Measurements from ENCODE around the gene CYLD. TPM values are rescaled to one million over a fixed set of nuclear protein-coding genes. Genes with fewer than 3 reads are reported as not detected.
A peak's percentile ranks its signal among the peaks of the same experiment; 100 is the strongest.

The CYLD gene
- total and polyA plus RNA-seq, 4 experiments from 2014 or later, result 206 to 299 (median 274) TPM

DNA sequence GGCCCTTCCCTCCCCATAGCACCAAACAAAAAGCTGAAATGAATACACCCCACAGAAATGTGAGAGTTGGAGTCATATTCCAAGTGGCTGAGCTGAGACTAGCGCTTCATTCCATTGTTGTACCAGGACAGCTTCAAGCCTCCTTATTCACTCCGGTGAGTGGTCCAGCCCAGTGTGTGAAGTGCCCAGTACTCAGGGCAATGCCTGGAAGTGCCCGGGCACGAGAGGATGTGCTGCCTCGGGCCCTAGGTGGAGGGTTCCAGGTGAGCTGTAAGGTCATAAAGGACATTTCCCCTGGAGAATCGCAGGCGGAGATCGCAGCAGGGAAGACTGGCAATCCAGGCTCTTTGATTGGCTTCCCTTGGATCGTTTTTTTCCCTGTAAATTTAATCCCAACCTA lies 5.4 kb upstream of the CYLD start:
- peak overlapping the region in 1 of 7 donors; percentile 82 for H3K27ac Mint-ChIP-seq
- no peak overlapping the region for H3K4me3 ChIP-seq (ENCODE audit: low read length in 2 of 2)
- no peaks in the 10 kb centered on the region for H3K27me3 Mint-ChIP-seq
- H3K4me1 Mint-ChIP-seq, result peaks cover 14 to 33% (median 28%) of the 10 kb centered on the region in 4 donors
- H3K27me3 ChIP-seq (ENCODE audit: insufficient read depth, low read length), result no peaks in the 10 kb centered on the region
- DNase-seq, result no peak
- H3K27ac ChIP-seq (ENCODE audit: low read depth, low read length), result no peak overlapping the region
- ChIA-PET POLR2A (ENCODE audit: partially characterized antibody) (interaction anchor here (1.0 to 2.0 kb wide), 3 partner anchors 16 to 40 kb away, joined by 3 to 5 read pairs (median 3); no protein-coding TSS in a partner anchor), CTCF (ENCODE audit: partially characterized antibody) (interaction anchor here (1.2 to 1.8 kb wide), 6 partner anchors 8 to 70 kb away, joined by 3 to 9 read pairs (median 4); partner anchors contain the start of gene SNX20)
- intact Hi-C loops (cut with micrococcal nuclease), result no loop called here
- H3K36me3 ChIP-seq (ENCODE audit: insufficient read depth, low read length), result no peaks in the 10 kb centered on the region
- no peak overlapping the region for H3K4me3 Mint-ChIP-seq
- peaks cover 20% of the 10 kb centered on the region for H3K4me1 ChIP-seq (ENCODE audit: insufficient read depth, low read length)
- H3K9me3 Mint-ChIP-seq, result no peaks in the 10 kb centered on the region
- H3K9me3 ChIP-seq (ENCODE audit: control insufficient read depth in 1 of 2, low read length in 2 of 2), result no peaks in the 10 kb centered on the region
- H3K36me3 Mint-ChIP-seq, result peaks cover 15% of the 10 kb centered on the region in 2 donors

DNA sequence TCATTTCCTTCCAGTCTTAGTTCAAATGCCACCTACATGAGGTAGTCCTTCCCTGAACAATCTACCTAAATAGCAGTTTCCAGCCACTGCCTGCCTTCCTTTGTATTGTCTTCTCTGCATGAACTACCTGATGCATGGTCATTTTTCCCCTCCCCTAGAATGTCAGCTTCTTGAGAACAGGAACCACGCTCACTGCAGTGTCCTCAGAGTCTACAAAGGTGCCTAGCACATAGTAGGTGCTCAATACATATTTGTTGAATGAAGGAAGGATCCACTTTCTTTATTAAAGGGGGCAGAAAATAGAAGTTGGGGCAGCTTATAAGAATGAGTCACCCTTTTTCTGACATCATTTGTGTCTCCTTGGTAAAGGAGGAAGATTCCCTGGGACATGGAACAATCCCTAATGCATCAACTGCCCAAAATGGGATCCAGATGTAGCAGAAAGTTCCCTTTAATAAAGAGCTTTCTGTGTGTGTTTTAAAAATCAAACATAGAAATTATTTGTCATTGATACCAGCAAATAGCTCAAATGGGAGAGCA lies 4.4 kb upstream of the CYLD start:
- Histone ChIP-seq H3K27ac (ENCODE audit: low read depth, low read length) (no peak overlapping the region), H3K4me1 (ENCODE audit: insufficient read depth, low read length) (peaks cover 11% of the 10 kb centered on the region), H3K27me3 (ENCODE audit: insufficient read depth, low read length) (no peaks in the 10 kb centered on the region), H3K9me3 (ENCODE audit: control insufficient read depth in 1 of 2, low read length in 2 of 2) (no peaks in the 10 kb centered on the region), H3K36me3 (ENCODE audit: insufficient read depth, low read length) (no peaks in the 10 kb centered on the region), H3K4me3 (ENCODE audit: low read length in 2 of 2) (no peak overlapping the region)
- Mint-ChIP-seq H3K4me3 (no peak overlapping the region), H3K9me3 (peaks cover 0 to 2% (median 0%) of the 10 kb centered on the region in 8 donors), H3K27me3 (no peaks in the 10 kb centered on the region), H3K36me3 (peaks cover 12 to 15% of the 10 kb centered on the region in 2 donors), H3K4me1 (peaks cover 10 to 29% (median 22%) of the 10 kb centered on the region in 4 donors), H3K27ac (peak overlapping the region in 3 of 7 donors; percentile 33 to 56 (median 42))
- CTCF ChIA-PET (ENCODE audit: partially characterized antibody), result interaction anchor here (1.7 kb wide), 1 partner anchor 72 kb away, joined by 6 read pairs; no protein-coding TSS in a partner anchor
- intact Hi-C loops (cut with micrococcal nuclease), result no loop called here
- POLR2A ChIA-PET (ENCODE audit: partially characterized antibody), result interaction anchor here (2.0 kb wide), 1 partner anchor 29 kb away, joined by 5 read pairs; no protein-coding TSS in a partner anchor
- DNase-seq, result no peak

DNA sequence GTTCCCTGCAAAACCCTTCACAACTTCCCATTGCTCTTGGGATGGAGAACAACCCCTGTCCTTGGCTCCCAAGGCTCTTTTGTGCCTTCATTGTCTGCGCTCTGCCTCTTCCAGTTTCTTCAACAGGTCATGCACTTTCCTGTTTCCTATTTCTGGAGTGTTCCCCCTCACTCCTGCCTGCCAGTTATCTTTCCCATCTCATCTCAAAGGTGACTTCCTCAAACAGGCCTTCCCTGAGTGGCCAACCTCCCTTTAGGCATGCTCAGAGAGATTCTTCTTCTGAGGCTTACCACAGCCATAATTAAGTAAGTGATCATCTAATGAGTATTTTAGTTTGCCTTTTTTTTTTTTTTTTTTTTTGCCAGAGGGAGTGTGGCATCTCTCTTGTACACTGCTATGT lies 2.9 kb upstream of the CYLD start:
- peaks cover 14 to 38% (median 23%) of the 10 kb centered on the region in 4 donors for H3K4me1 Mint-ChIP-seq
- Histone ChIP-seq H3K36me3 (ENCODE audit: insufficient read depth, low read length) (no peaks in the 10 kb centered on the region), H3K27ac (ENCODE audit: low read depth, low read length) (no peak overlapping the region), H3K27me3 (ENCODE audit: insufficient read depth, low read length) (no peaks in the 10 kb centered on the region), H3K9me3 (ENCODE audit: control insufficient read depth in 1 of 2, low read length in 2 of 2) (no peaks in the 10 kb centered on the region), H3K4me1 (ENCODE audit: insufficient read depth, low read length) (peaks cover 14% of the 10 kb centered on the region), H3K4me3 (ENCODE audit: low read length in 2 of 2) (no peak overlapping the region)
- H3K27ac Mint-ChIP-seq, result peak overlapping the region in 5 of 7 donors; percentile 59 to 95 (median 72)
- no peak for DNase-seq
- no peaks in the 10 kb centered on the region for H3K27me3 Mint-ChIP-seq
- peaks cover 18 to 25% of the 10 kb centered on the region in 2 donors for H3K36me3 Mint-ChIP-seq
- ChIA-PET POLR2A (ENCODE audit: partially characterized antibody) (interaction anchor here (14.4 kb wide), 1 partner anchor 66 kb away, joined by 478 read pairs; the partner anchor contains the start of gene SNX20), CTCF (ENCODE audit: partially characterized antibody) (interaction anchor here (0.9 to 3.0 kb wide), 3 partner anchors 67 to 73 kb away, joined by 4 to 23 read pairs (median 6); no protein-coding TSS in a partner anchor)
- H3K9me3 Mint-ChIP-seq, result peaks cover 0 to 2% (median 0%) of the 10 kb centered on the region in 8 donors
- no peak overlapping the region for H3K4me3 Mint-ChIP-seq
- intact Hi-C loops (cut with micrococcal nuclease), result no loop called here

DNA sequence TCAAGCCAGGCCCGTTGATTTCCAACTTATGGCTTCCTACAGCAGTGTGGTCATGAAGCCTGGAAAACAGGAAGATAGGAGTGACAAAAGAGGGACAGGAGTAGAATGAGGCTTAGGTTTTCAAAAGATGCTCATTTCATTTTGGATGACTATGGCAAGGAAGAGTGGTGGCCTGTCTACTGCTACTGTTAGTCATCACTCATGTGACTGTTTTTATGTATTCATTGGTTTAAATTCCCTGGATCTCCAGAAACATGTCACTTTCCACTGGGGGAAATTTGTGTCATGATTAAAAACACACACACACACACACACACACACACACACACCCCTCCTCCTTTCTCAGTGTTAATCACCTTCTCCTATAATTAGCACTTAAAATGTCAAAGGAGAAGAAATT lies 1.1 kb upstream of the CYLD start:
- no peaks in the 10 kb centered on the region for H3K36me3 ChIP-seq (ENCODE audit: insufficient read depth, low read length)
- intact Hi-C loops (cut with micrococcal nuclease), result loop anchor here (1.0 to 5.0 kb wide), 5 partner anchors 20 to 673 kb away; partner anchors contain the start of genes HEATR3, SNX20 and TENT4B
- no peaks in the 10 kb centered on the region for H3K27me3 ChIP-seq (ENCODE audit: insufficient read depth, low read length)
- CTCF ChIA-PET (ENCODE audit: partially characterized antibody), result interaction anchor here (1.1 to 3.0 kb wide), 10 partner anchors 11 to 716 kb away, joined by 3 to 23 read pairs (median 9); partner anchors contain the start of genes CNEP1R1 and SNX20
- Mint-ChIP-seq H3K4me3 (peak overlapping the region; percentile 87 to 95 (median 92)), H3K9me3 (peaks cover 0 to 2% (median 0%) of the 10 kb centered on the region in 8 donors), H3K4me1 (peaks cover 21 to 55% (median 32%) of the 10 kb centered on the region in 4 donors), H3K36me3 (peaks cover 29 to 38% of the 10 kb centered on the region in 2 donors), H3K27me3 (no peaks in the 10 kb centered on the region), H3K27ac (peak overlapping the region; percentile 95 to 99 (median 99))
- H3K27ac ChIP-seq (ENCODE audit: low read depth, low read length), result peak overlapping the region; percentile 80
- H3K9me3 ChIP-seq (ENCODE audit: control insufficient read depth in 1 of 2, low read length in 2 of 2), result no peaks in the 10 kb centered on the region
- peak in 1 of 5 donors; percentile 45 for DNase-seq
- H3K4me3 ChIP-seq (ENCODE audit: low read length in 2 of 2), result no peak overlapping the region
- peaks cover 26% of the 10 kb centered on the region for H3K4me1 ChIP-seq (ENCODE audit: insufficient read depth, low read length)
- POLR2A ChIA-PET (ENCODE audit: partially characterized antibody), result interaction anchor here (1.0 to 14.4 kb wide), 12 partner anchors 9 to 472 kb away, joined by 3 to 478 read pairs (median 12); partner anchors contain the start of gene SNX20

DNA sequence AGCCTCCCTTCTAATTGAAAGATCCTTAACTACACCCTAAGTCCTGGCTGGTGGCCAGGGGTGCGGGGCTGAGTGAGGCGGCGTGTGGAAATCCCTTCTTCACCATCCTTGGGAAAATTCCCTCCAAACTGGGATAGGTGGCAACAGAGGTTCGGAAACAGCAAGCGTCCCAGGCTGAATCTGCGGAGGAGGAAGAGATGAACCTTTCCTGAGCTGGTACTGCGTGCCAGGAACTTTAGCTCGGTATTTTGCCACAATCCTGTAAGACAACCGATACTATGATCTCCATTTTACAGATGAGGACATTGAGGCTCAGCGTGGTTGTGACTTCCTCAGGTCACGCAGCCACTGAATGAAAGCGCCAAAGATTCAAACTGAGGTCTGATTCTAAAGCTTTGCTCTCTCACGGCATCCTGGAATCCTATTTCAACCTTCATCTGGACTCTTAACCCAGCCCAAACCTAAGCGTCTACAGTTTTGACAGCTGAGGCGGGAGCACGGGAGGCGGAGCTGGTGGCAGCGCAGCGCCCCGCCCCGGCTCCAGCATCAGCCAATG lies 583 bp upstream of the CYLD start:
- Histone ChIP-seq H3K9me3 (ENCODE audit: control insufficient read depth in 1 of 2, low read length in 2 of 2) (no peaks in the 10 kb centered on the region), H3K4me1 (ENCODE audit: insufficient read depth, low read length) (peaks cover 31% of the 10 kb centered on the region), H3K27me3 (ENCODE audit: insufficient read depth, low read length) (no peaks in the 10 kb centered on the region), H3K36me3 (ENCODE audit: insufficient read depth, low read length) (no peaks in the 10 kb centered on the region), H3K4me3 (ENCODE audit: low read length in 2 of 2) (peak overlapping the region; percentile 53 to 78), H3K27ac (ENCODE audit: low read depth, low read length) (peak overlapping the region; percentile 80)
- peaks cover 0 to 2% (median 0%) of the 10 kb centered on the region in 8 donors for H3K9me3 Mint-ChIP-seq
- H3K36me3 Mint-ChIP-seq, result peaks cover 28 to 41% of the 10 kb centered on the region in 2 donors
- H3K27ac Mint-ChIP-seq, result peak overlapping the region; percentile 95 to 99 (median 99)
- intact Hi-C loops (cut with micrococcal nuclease), result loop anchor here (1.0 to 5.0 kb wide), 5 partner anchors 21 to 674 kb away; partner anchors contain the start of genes HEATR3, SNX20 and TENT4B
- peak in 1 of 5 donors; percentile 38 for DNase-seq
- peaks cover 21 to 60% (median 34%) of the 10 kb centered on the region in 4 donors for H3K4me1 Mint-ChIP-seq
- H3K27me3 Mint-ChIP-seq, result no peaks in the 10 kb centered on the region
- H3K4me3 Mint-ChIP-seq, result peak overlapping the region; percentile 87 to 95 (median 92)
- ChIA-PET CTCF (ENCODE audit: partially characterized antibody) (interaction anchor here (0.8 to 3.0 kb wide), 19 partner anchors 11 to 716 kb away, joined by 3 to 23 read pairs (median 5); partner anchors contain the start of genes CNEP1R1 and SNX20), POLR2A (ENCODE audit: partially characterized antibody) (interaction anchor here (0.6 to 14.4 kb wide), 28 partner anchors 8 to 716 kb away, joined by 3 to 478 read pairs (median 4); partner anchors contain the start of genes CNEP1R1 and SNX20)

DNA sequence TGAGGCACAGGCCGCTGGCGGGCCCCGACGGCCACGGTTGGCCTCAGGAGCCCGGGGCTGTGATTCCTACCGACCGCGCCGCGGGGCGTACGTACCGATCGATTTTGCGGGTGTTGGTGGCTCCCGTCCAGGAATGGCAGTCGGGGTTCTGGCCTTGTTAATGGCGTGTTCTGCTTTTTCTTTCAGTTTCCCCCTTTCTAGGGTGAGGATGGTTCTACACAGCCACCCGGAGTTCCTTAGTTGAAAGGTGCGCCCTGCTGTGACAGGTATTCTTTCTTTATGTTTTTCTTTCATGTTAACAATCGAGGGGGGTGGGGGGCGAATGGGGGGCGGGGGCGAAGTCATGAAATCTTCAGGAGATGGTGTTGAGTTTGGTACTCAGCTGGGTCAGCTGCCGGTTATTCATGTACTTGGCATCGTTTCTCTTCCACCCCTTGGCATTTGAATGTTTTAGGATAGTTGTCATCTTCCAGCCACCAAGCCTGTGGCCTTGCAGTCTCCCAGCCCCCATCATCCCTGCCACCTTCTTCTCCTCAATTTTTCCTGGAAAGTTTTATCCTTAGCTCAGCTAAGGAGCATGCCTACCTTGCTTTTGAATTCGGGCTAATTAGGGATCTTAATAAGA lies 802 bp downstream of the CYLD start:
- Mint-ChIP-seq H3K27ac (peak overlapping the region; percentile 95 to 99 (median 99)), H3K4me3 (peak overlapping the region; percentile 86 to 99 (median 98)), H3K36me3 (peaks cover 30 to 46% of the 10 kb centered on the region in 2 donors), H3K4me1 (peaks cover 27 to 69% (median 41%) of the 10 kb centered on the region in 4 donors), H3K27me3 (no peaks in the 10 kb centered on the region), H3K9me3 (peaks cover 0 to 2% (median 0%) of the 10 kb centered on the region in 8 donors)
- Histone ChIP-seq H3K4me1 (ENCODE audit: insufficient read depth, low read length) (peaks cover 44% of the 10 kb centered on the region), H3K4me3 (ENCODE audit: low read length in 2 of 2) (peak overlapping the region; percentile 72 to 80), H3K9me3 (ENCODE audit: control insufficient read depth in 1 of 2, low read length in 2 of 2) (no peaks in the 10 kb centered on the region), H3K27me3 (ENCODE audit: insufficient read depth, low read length) (no peaks in the 10 kb centered on the region), H3K36me3 (ENCODE audit: insufficient read depth, low read length) (no peaks in the 10 kb centered on the region), H3K27ac (ENCODE audit: low read depth, low read length) (peak overlapping the region; percentile 100)
- POLR2A ChIA-PET (ENCODE audit: partially characterized antibody), result interaction anchor here (0.9 to 14.4 kb wide), 6 partner anchors 12 to 475 kb away, joined by 3 to 478 read pairs (median 36); partner anchors contain the start of gene SNX20
- peak; percentile 63 to 80 (median 69) for DNase-seq
- CTCF ChIA-PET (ENCODE audit: partially characterized antibody), result interaction anchor here (1.0 to 10.1 kb wide), 5 partner anchors 23 to 76 kb away, joined by 3 to 242 read pairs (median 27); no protein-coding TSS in a partner anchor
- intact Hi-C loops (cut with micrococcal nuclease), result loop anchor here (5.0 kb wide), 1 partner anchor 675 kb away; the partner anchor contains the start of gene HEATR3
